Activated CD8-positive, alpha-beta memory T cell treated with anti-CD3 and anti-CD28 coated beads, Interleukin-2, amount 50 U/mL, for 24 hours (primary cell): ENCODE measurements around the gene NEURL1B.
"Not testable (repeated sequence)": the region's sequence is repeated elsewhere in the genome, so short reads cannot be mapped to it uniquely, and the experiment has no call there.

ENCODE experiments used
- DNase-seq: peaks from one replicate; pipeline ENCODE4 v3.0.0-alpha.2; 2020; ENCODE audit errors: extremely low read depth

The NEURL1B gene

GRCh38 chr5:172678362-172678874 lies 37.4 kb downstream of the NEURL1B start:
- DNase-seq, result not testable (repeated sequence)

- DNase-seq, result no peak
Observed at GRCh38 chr5:172678902-172679301, 37.8 kb downstream of the NEURL1B start.

- DNase-seq, result no peak
Observed at GRCh38 chr5:172679628-172680212, 38.7 kb downstream of the NEURL1B start.

GRCh38 chr5:172680921-172681320 lies 39.9 kb downstream of the NEURL1B start:
- no peak for DNase-seq

GRCh38 chr5:172681421-172681820 lies 40.4 kb downstream of the NEURL1B start:
- DNase-seq, result no peak

GRCh38 chr5:172683264-172683644 lies 42.2 kb downstream of the NEURL1B start:
- DNase-seq, result no peak

DNA sequence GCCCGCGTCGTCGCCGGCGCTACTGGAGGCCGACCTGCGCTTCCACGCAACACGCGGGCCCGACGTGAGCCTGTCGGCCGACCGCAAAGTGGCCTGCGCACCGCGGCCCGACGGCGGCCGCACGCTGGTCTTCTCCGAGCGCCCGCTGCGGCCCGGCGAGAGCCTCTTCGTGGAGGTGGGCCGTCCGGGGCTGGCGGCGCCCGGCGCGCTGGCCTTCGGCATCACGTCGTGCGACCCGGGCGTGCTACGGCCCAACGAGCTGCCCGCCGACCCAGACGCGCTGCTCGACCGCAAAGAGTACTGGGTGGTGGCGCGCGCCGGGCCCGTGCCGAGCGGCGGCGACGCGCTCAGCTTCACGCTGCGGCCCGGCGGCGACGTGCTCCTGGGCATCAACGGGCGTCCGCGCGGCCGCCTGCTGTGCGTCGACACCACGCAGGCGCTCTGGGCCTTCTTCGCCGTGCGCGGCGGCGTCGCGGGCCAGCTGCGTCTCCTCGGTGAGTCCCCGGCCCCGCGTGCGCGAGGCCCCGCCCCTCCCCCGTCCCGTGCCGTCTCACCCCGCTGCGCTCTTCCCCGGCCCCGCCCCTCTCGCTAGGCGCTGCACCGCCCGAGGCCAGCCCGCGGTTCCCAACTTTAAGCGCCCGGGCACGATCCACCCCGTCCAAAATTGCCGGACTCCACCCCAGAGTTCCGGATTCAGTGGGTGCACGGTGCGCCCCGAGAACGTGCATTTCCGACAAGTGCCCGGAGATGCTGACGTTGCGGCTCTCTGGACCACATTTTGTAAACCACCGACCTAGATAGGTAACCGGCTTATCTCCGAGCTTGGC lies 42.8 kb downstream of the NEURL1B start:
- DNase-seq, result peak; percentile 34

DNA sequence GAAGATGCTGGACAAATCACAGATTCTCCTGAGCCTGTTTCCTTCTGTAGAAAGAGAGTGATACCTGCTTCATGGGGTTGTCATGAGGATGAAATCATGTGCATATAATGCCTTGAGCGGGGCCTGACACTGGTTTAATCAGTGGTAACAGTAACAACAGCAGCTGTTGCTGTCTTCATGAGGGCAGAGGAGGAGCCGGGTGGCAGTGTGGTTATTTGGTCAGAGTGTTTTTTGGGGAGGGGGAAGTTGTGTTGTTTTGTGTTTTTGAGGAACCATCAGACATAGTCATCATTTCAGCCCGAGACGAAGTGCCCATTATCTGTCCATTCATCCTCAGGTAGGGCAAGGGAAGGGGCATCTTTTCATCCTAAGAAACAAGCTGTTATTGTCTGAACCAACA lies 44.0 kb downstream of the NEURL1B start:
- no peak for DNase-seq

GRCh38 chr5:172686111-172686510 lies 45.0 kb downstream of the NEURL1B start:
- DNase-seq, result no peak

DNA sequence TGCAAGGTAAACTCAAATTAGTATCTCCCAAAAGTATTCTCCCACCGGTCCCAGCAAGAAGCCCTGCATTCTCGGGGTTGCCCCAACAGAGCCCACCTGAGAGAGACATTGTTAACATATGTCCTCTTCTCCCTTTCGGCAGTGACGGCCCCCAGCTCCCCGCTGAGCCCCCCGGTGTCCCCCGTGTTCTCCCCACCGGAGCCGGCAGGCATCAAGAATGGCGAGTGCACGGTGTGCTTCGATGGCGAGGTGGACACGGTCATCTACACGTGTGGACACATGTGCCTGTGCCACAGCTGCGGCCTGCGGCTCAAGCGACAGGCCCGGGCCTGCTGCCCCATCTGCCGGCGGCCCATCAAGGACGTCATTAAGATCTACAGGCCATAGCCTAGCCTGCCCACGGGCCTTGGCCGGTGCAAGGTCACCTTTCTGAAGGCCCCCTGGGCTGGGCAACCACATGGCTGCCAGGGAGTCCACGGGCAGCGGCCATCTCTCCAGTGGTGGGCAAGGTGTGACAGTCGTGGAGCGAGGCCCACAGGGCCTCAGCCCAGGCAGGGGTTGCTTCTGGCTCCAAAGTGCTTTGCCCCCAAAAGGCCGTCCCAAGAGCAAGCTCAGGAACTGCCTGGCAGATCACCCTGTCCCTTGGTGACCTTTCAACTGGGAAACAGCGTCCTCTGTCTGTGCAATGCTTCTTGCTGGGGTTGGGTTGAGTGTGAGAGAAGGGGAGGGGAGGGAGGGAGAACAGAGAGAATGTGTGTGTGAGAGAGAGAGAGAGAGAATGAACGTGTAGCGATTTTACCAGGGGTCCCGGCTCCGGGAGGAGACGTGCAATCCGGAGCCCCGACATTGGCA lies 45.7 kb downstream of the NEURL1B start:
- DNase-seq, result no peak

- DNase-seq, result no peak
Observed at GRCh38 chr5:172687940-172688339, 46.9 kb downstream of the NEURL1B start.

- no peak for DNase-seq
Observed at GRCh38 chr5:172688349-172689217, 47.5 kb downstream of the NEURL1B start.

DNA sequence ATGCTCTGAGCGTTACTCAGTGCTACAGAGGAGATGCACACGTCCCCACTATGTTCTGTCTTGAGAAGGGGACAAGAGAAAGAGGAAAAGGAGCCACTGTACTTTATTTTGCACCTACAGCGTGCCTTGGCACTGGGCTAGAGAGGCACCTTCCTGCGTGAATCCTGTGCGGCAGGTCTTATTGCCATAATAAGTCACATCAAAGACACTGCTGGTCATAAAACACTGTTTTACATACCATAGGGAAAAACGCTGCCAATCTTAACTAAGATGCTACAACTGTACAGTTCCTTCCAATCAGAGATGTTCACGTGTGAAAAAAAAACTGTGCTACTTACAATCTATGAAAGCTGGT lies 48.1 kb downstream of the NEURL1B start:
- no peak for DNase-seq

- no peak for DNase-seq
Observed at GRCh38 chr5:172689801-172690200, 48.7 kb downstream of the NEURL1B start.

DNA sequence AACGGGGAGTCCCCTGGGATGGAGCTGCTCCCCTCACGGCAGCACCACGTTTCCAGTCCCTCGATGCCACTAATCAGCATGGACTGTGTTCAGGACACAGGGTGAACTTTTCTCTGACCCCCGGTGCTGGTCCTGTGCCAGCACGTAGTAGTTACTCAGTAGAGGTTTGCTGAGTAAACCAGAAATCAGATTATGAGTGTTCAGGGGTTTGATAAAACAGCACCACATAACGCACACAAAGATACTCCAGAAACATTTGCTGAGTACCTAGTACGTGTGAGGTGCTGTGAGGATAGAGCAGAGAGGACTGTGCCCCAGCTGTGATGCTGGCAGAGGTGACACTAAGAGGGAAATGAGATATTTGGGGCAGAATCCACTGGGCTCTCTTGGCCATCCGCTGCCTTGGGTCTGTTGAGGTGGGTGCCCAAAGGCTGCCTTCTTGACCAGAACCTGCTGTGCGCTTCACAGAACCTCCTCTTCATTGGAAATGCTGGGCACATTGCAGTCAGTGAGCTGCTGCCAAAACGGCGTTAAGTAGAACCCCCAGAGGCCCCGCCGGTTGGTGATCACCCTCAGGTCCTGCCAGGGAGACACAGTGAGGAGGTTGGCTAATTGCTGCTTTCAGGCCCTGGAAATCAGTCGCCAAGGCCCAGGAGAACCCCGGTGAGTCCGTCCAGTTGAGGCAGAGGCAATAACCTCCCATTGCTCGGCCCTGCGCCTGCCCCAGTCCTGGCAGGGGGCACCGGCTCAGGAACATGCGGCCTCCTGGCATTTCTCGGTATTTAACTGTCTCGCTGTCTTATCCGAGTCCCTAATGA lies 49.4 kb downstream of the NEURL1B start:
- DNase-seq, result no peak

DNA sequence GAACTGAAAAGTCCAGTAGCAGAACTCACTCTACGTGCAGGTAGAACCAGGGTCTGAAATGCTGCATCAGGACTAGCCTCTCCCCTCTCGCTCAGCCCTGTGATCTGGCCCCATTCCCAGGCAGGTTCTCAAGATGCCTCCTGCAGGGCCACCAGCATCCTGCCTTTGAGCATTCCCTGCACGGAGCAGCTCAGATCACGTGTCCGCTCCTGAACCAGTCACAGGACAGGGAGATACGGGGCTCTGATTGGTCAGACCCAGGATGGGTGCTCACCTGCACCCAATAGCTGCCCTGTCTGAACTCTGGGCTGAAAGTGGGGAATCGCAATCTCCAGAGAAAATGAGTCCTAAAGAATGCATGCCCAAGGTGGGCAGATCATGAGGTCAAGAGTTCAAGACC lies 50.8 kb downstream of the NEURL1B start:
- no peak for DNase-seq

DNA sequence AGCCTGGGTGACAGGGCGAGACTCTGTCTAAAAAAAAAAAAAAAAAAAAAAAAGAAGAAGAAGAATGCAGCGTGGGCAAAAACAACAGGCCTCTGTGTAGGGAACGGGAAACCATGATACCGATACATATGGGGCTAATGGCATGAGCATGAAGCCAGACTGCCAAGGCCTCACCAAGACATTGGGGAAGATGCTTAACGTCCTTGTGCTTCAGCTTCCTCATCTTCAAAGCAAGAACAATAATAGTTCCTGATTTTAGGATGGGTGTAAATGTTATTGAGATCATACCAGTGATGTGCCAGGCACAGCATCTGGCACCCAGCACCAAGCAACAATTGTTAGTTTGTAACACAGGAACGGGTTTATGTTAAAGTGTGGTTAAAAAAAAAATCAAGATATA lies 51.4 kb downstream of the NEURL1B start:
- no peak for DNase-seq

DNA sequence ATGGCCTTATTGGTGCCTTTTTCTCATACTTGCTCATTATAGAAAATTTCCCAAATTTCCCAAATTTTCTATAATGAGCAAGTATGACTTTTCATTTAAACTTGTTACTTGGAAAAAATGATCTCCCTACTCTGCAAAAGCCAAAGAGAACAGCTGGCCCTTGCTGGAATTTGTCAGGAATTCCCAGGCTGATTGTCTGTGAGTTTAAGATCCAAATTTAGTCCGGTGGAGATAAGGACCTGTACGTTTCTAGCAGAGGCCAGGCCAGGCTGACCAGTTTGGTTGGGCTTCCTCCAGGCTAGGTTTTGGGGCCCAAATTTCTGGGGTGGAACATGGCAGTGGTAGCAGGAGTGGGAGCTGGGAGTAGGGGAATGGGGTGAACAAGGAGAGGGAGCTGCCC lies 51.9 kb downstream of the NEURL1B start:
- no peak for DNase-seq

DNA sequence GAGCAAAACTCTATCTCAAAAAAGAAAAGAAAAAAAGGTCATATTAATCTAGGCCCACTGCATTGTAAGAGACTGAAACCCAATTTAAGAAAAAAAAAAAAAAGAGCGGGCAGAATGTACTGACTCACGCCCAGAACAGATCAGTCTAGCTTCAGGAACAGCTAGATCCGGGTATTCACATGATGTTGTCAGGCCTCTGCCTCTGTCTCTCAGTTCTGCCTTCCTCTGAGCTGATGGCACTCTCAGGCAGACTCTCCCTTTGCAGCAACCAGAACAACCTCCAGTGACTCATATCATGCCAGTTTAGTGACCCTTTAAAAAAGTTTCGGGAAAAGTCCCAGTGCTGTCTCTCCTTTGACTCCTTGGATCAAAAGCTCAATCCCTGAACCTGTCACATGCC lies 53.0 kb downstream of the NEURL1B start:
- no peak for DNase-seq

DNA sequence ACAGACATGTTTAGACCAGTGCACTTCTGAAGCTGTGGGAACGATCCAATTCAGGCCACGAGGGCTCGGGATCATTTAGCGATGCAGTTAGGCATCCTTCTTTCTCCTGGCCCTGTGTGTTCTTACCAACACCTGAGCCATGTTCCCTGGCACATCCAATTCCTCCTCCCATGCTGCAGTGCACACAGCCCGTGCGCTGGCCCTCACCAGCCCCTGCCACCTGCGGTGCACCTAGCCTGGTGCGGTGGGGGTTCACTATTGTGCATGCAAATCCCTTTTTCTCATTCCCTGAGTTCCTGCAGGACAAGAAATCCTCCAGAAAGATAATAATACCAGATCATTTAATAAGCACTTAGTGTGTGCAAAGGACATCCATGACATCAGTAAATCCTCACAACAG lies 53.5 kb downstream of the NEURL1B start:
- no peak for DNase-seq
